Stomach smooth muscle (tissue), 2 donors: ENCODE results near the gene KCTD13.
"Not testable (repeated sequence)": the region's sequence is repeated elsewhere in the genome, so short reads cannot be mapped to it uniquely, and the experiment has no call there.

ENCODE experiments used
- H3K27ac ChIP-seq: one replicate; pipeline ENCODE4 v1.7.0; 2013; ENCODE audit warnings: mild to moderate bottlenecking, low read length, inconsistent platforms
- H3K27me3 ChIP-seq, 2 donors: one replicate each; pipeline ENCODE4 v1.7.0; 2013; ENCODE audit warnings: low read length in 2 of 2; ENCODE audit not compliant: insufficient read depth in 2 of 2, control insufficient read depth in 1 of 2
- H3K36me3 ChIP-seq, 2 donors: one replicate each; pipeline ENCODE4 v1.7.0; 2013; ENCODE audit warnings: low read length in 2 of 2; ENCODE audit not compliant: control insufficient read depth in 2 of 2, insufficient read depth in 2 of 2
- H3K4me1 ChIP-seq: one replicate; pipeline ENCODE4 v1.7.0; 2013; ENCODE audit warnings: low read length; ENCODE audit not compliant: control insufficient read depth, insufficient read depth
- H3K4me3 ChIP-seq, 2 donors: one replicate each; pipeline ENCODE4 v1.7.0; 2013; ENCODE audit warnings: low read length in 2 of 2
- H3K9ac ChIP-seq, 2 donors: one replicate each; pipeline ENCODE4 v1.7.0; 2013; ENCODE audit warnings: low read length in 2 of 2, mild to moderate bottlenecking in 1 of 2
- H3K9me3 ChIP-seq, 2 donors: one replicate each; pipeline ENCODE4 v1.7.0; 2013; ENCODE audit warnings: low read length in 2 of 2; ENCODE audit not compliant: control insufficient read depth in 2 of 2
- donor health status: healthy.
- donor health status: Pancreatic carcinoma.

KCTD13 gene

GRCh38 chr16:29962344-29962994, 36.4 kb upstream of the KCTD13 start:
- peak overlapping the region; percentile 81 to 91 for H3K4me3 ChIP-seq
- peaks cover 16% of the 10 kb centered on the region for H3K4me1 ChIP-seq
- H3K9me3 ChIP-seq, result no peaks in the 10 kb centered on the region
- H3K36me3 ChIP-seq, result no peaks in the 10 kb centered on the region
- peak overlapping the region; percentile 81 to 93 for H3K9ac ChIP-seq
- H3K27me3 ChIP-seq, result no peaks in the 10 kb centered on the region
- H3K27ac ChIP-seq, result peak overlapping the region; percentile 88

GRCh38 chr16:29961479-29962343, 35.7 kb upstream of the KCTD13 start, which contains the start of gene TMEM219:
Gene TMEM219 (plus strand): TSS chr16:29962079. CDS start chr16:29963144, 1,065 bp downstream.
- Histone ChIP-seq H3K27ac (peak within 1 kb of the TSS; percentile 88), H3K9me3 (no peaks in the 10 kb centered on the region), H3K9ac (peak within 1 kb of the TSS; percentile 84 to 93), H3K27me3 (no peaks in the 10 kb centered on the region), H3K4me3 (peak within 1 kb of the TSS; percentile 81 to 91), H3K4me1 (peaks cover 16% of the 10 kb centered on the region), H3K36me3 (no peaks in the 10 kb centered on the region)

GRCh38 chr16:29961127-29961478, 35.1 kb upstream of the KCTD13 start:
- H3K4me1 ChIP-seq, result peaks cover 16% of the 10 kb centered on the region
- no peaks in the 10 kb centered on the region for H3K9me3 ChIP-seq
- H3K27ac ChIP-seq, result peak overlapping the region; percentile 88
- H3K4me3 ChIP-seq, result peak overlapping the region; percentile 81 to 91
- H3K9ac ChIP-seq, result peak overlapping the region; percentile 84 to 93
- no peaks in the 10 kb centered on the region for H3K27me3 ChIP-seq
- H3K36me3 ChIP-seq, result no peaks in the 10 kb centered on the region

- H3K9ac ChIP-seq, H3K36me3 ChIP-seq, H3K27ac ChIP-seq, H3K27me3 ChIP-seq, H3K9me3 ChIP-seq, H3K4me3 ChIP-seq: not testable (repeated sequence)
- H3K4me1 ChIP-seq, result peaks cover 16% of the 10 kb centered on the region
Observed at GRCh38 chr16:29959821-29960220, 33.8 kb upstream of the KCTD13 start.

- Histone ChIP-seq H3K27ac (no peak overlapping the region), H3K36me3 (no peaks in the 10 kb centered on the region), H3K9me3 (no peaks in the 10 kb centered on the region), H3K27me3 (no peaks in the 10 kb centered on the region), H3K4me1 (peaks cover 16% of the 10 kb centered on the region), H3K9ac (no peak overlapping the region), H3K4me3 (no peak overlapping the region)
Observed at GRCh38 chr16:29959293-29959692, 33.3 kb upstream of the KCTD13 start.

GRCh38 chr16:29958756-29959155, 32.7 kb upstream of the KCTD13 start:
- Histone ChIP-seq H3K4me1 (peaks cover 16% of the 10 kb centered on the region), H3K27ac (no peak overlapping the region), H3K27me3 (no peaks in the 10 kb centered on the region), H3K9ac (no peak overlapping the region), H3K9me3 (no peaks in the 10 kb centered on the region), H3K4me3 (no peak overlapping the region), H3K36me3 (no peaks in the 10 kb centered on the region)

- no peak overlapping the region for H3K9ac ChIP-seq
Observed at GRCh38 chr16:29951625-29952365, 25.8 kb upstream of the KCTD13 start.

GRCh38 chr16:29950806-29951461, 24.9 kb upstream of the KCTD13 start:
- Histone ChIP-seq H3K4me1 (no peaks in the 10 kb centered on the region), H3K36me3 (no peaks in the 10 kb centered on the region), H3K9ac (no peak overlapping the region), H3K4me3 (no peak overlapping the region), H3K27me3 (peaks cover 0 to 2% of the 10 kb centered on the region in 2 donors), H3K27ac (no peak overlapping the region), H3K9me3 (no peaks in the 10 kb centered on the region)

More at GRCh38 chr16:29951625-29952365, 25.8 kb upstream of the KCTD13 start:
- Histone ChIP-seq H3K9me3 (no peaks in the 10 kb centered on the region), H3K36me3 (no peaks in the 10 kb centered on the region), H3K4me1 (no peaks in the 10 kb centered on the region), H3K27me3 (peaks cover 0 to 2% of the 10 kb centered on the region in 2 donors), H3K4me3 (no peak overlapping the region), H3K27ac (no peak overlapping the region)

GRCh38 chr16:29947897-29948296, 21.9 kb upstream of the KCTD13 start:
- Histone ChIP-seq H3K4me3 (no peak overlapping the region), H3K36me3 (no peaks in the 10 kb centered on the region), H3K27me3 (peaks cover 0 to 2% of the 10 kb centered on the region in 2 donors), H3K9me3 (no peaks in the 10 kb centered on the region), H3K27ac (no peak overlapping the region), H3K4me1 (no peaks in the 10 kb centered on the region), H3K9ac (no peak overlapping the region)
